ENCODE data around the gene ELOVL6. TPM values are rescaled to one million over a fixed set of nuclear protein-coding genes. Genes with fewer than 3 reads are reported as not detected.
A peak's percentile ranks its signal among the peaks of the same experiment; 100 is the strongest.

ELOVL6 gene
- total RNA-seq, 1 donor from 2014 or later: 7.3 TPM

GRCh38 chr4:110075083-110075738 lies 123.2 kb downstream of the ELOVL6 start:
- no peaks in the 10 kb centered on the region for H3K27me3 Mint-ChIP-seq (ENCODE audit: unreplicated experiment)
- no peak for DNase-seq (ENCODE audit: extremely low spot score, unreplicated experiment)
- no peak overlapping the region for H3K4me3 Mint-ChIP-seq (ENCODE audit: unreplicated experiment)
- no peak overlapping the region for H3K27ac Mint-ChIP-seq (ENCODE audit: unreplicated experiment)
- peaks cover 27% of the 10 kb centered on the region for H3K4me1 Mint-ChIP-seq (ENCODE audit: unreplicated experiment)
- H3K9me3 Mint-ChIP-seq (ENCODE audit: unreplicated experiment): peaks cover 6% of the 10 kb centered on the region
- TF ChIP-seq, protein P1, sequence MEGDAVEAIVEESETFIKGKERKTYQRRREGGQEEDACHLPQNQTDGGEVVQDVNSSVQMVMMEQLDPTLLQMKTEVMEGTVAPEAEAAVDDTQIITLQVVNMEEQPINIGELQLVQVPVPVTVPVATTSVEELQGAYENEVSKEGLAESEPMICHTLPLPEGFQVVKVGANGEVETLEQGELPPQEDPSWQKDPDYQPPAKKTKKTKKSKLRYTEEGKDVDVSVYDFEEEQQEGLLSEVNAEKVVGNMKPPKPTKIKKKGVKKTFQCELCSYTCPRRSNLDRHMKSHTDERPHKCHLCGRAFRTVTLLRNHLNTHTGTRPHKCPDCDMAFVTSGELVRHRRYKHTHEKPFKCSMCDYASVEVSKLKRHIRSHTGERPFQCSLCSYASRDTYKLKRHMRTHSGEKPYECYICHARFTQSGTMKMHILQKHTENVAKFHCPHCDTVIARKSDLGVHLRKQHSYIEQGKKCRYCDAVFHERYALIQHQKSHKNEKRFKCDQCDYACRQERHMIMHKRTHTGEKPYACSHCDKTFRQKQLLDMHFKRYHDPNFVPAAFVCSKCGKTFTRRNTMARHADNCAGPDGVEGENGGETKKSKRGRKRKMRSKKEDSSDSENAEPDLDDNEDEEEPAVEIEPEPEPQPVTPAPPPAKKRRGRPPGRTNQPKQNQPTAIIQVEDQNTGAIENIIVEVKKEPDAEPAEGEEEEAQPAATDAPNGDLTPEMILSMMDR (IDR thresholded peaks at IDR 0.05): no peak
- H3K36me3 Mint-ChIP-seq (ENCODE audit: unreplicated experiment): no peaks in the 10 kb centered on the region

DNA sequence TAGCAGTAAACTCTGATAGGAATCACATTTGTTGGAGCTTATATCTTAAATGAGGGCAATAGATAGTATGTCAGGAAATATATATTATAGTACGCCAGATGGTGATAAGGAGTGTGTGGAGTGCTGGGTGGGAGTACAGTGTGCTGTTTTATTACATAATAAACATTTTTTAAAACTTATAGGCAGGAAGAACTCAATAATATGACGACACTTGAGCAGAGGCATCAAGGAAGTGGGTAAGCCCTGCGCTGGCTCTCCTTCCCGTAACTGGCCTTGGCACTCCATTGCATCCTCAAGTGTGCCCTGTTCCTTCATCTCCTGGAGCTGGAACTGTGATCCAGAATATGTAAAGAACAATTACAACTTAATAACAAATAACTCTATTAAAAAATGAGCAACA lies 123.8 kb downstream of the ELOVL6 start:
- no peak for DNase-seq (ENCODE audit: extremely low spot score, unreplicated experiment)
- no peaks in the 10 kb centered on the region for H3K36me3 Mint-ChIP-seq (ENCODE audit: unreplicated experiment)
- H3K9me3 Mint-ChIP-seq (ENCODE audit: unreplicated experiment): peaks cover 6% of the 10 kb centered on the region
- no peak overlapping the region for H3K27ac Mint-ChIP-seq (ENCODE audit: unreplicated experiment)
- no peaks in the 10 kb centered on the region for H3K27me3 Mint-ChIP-seq (ENCODE audit: unreplicated experiment)
- H3K4me1 Mint-ChIP-seq (ENCODE audit: unreplicated experiment): peaks cover 27% of the 10 kb centered on the region
- H3K4me3 Mint-ChIP-seq (ENCODE audit: unreplicated experiment): no peak overlapping the region
- TF ChIP-seq, protein P1 (IDR thresholded peaks at IDR 0.05): no peak

GRCh38 chr4:110073053-110073845 lies 125.2 kb downstream of the ELOVL6 start:
- Mint-ChIP-seq H3K36me3 (ENCODE audit: unreplicated experiment) (no peaks in the 10 kb centered on the region), H3K9me3 (ENCODE audit: unreplicated experiment) (peaks cover 6% of the 10 kb centered on the region), H3K27ac (ENCODE audit: unreplicated experiment) (peak overlapping the region; percentile 70), H3K4me3 (ENCODE audit: unreplicated experiment) (no peak overlapping the region), H3K27me3 (ENCODE audit: unreplicated experiment) (no peaks in the 10 kb centered on the region), H3K4me1 (ENCODE audit: unreplicated experiment) (peaks cover 27% of the 10 kb centered on the region)
- no peak for DNase-seq (ENCODE audit: extremely low spot score, unreplicated experiment)
- TF ChIP-seq, protein P1 (IDR thresholded peaks at IDR 0.05): no peak

GRCh38 chr4:110071466-110071865 lies 126.9 kb downstream of the ELOVL6 start:
- Mint-ChIP-seq H3K4me3 (ENCODE audit: unreplicated experiment) (no peak overlapping the region), H3K27me3 (ENCODE audit: unreplicated experiment) (no peaks in the 10 kb centered on the region), H3K36me3 (ENCODE audit: unreplicated experiment) (no peaks in the 10 kb centered on the region), H3K27ac (ENCODE audit: unreplicated experiment) (no peak overlapping the region), H3K9me3 (ENCODE audit: unreplicated experiment) (no peaks in the 10 kb centered on the region), H3K4me1 (ENCODE audit: unreplicated experiment) (peaks cover 27% of the 10 kb centered on the region)
- no peak for DNase-seq (ENCODE audit: extremely low spot score, unreplicated experiment)
- TF ChIP-seq, protein P1 (IDR thresholded peaks at IDR 0.05): no peak

GRCh38 chr4:110068248-110068647 lies 130.2 kb downstream of the ELOVL6 start:
- Mint-ChIP-seq H3K27ac (ENCODE audit: unreplicated experiment) (no peak overlapping the region), H3K27me3 (ENCODE audit: unreplicated experiment) (no peaks in the 10 kb centered on the region), H3K9me3 (ENCODE audit: unreplicated experiment) (no peaks in the 10 kb centered on the region), H3K36me3 (ENCODE audit: unreplicated experiment) (no peaks in the 10 kb centered on the region), H3K4me1 (ENCODE audit: unreplicated experiment) (peaks cover 15% of the 10 kb centered on the region), H3K4me3 (ENCODE audit: unreplicated experiment) (no peak overlapping the region)
- TF ChIP-seq, protein P1 (IDR thresholded peaks at IDR 0.05): no peak
- DNase-seq (ENCODE audit: extremely low spot score, unreplicated experiment): no peak
